ENCODE measurements around the gene SEC14L5. TPM values are rescaled to one million over a fixed set of nuclear protein-coding genes. Genes with fewer than 3 reads are reported as not detected.

Gene SEC14L5
- total RNA-seq, 1 experiment from 2014 or later = 0.27 TPM

DNA sequence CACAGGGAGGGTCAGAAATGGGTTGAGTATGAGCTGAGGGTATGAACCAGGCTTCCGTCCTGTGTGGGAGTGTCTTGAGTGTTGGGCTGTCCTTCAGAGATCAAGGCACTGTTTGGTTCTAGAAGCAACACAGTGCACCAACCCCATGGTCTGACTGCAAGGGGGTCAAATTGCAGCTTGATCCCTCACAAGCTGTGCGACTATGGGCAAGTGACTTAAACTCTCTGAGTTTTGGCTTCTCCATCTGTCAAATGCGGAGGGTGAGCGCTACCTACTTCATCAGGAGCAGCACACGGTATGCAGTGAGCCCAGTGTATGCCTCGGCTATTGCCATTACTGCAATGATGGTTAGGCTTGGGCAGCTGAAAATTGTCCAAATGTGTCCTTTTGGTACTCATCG, 21.0 kb downstream of the SEC14L5 start:
- no peak overlapping the region for H3K27ac ChIP-seq (ENCODE audit: low read depth, low read length)
- RAD21 ChIA-PET (ENCODE audit: low non-redundant PET in 1 of 2, low total read pairs in 2 of 2, uncharacterized antibody in 2 of 2, unreplicated experiment in 2 of 2) = no interaction called here
- no peak overlapping the region for H3K4me3 ChIP-seq (replicated peaks in 1 of 2; ENCODE audit: low read depth in 1 of 2, low read length in 2 of 2)
- H3K9me3 ChIP-seq (ENCODE audit: control insufficient read depth in 1 of 2, insufficient read depth in 1 of 2, low read depth in 1 of 2, low read length in 2 of 2) = no peaks in the 10 kb centered on the region
- no peak overlapping the region for H2AFZ ChIP-seq (ENCODE audit: low read depth, low read length, poor library complexity, severe bottlenecking)
- H3K4me2 ChIP-seq (ENCODE audit: low read length) = no peak overlapping the region
- H3K27me3 ChIP-seq (ENCODE audit: insufficient read depth, low read length) = no peaks in the 10 kb centered on the region
- intact Hi-C loops (cut with micrococcal nuclease) = no loop called here
- CTCF ChIA-PET = no interaction called here
- POLR2A ChIA-PET = no interaction called here
- H3K36me3 ChIP-seq (ENCODE audit: control insufficient read depth in 1 of 2, insufficient read depth in 2 of 2, low read length in 2 of 2) = no peaks in the 10 kb centered on the region
- BruUV-seq (replicated peaks) = no TSS peak
- ATAC-seq (no peak), DNase-seq (ENCODE audit: low read depth, low spot score) (no peak)
- H3K79me2 ChIP-seq (ENCODE audit: insufficient read depth, low read length) = no peaks in the 10 kb centered on the region
- no peak overlapping the region for H3K9ac ChIP-seq (ENCODE audit: low read length)
- TF ChIP-seq SIN3A (IDR thresholded peaks at IDR 0.05; ENCODE audit: low read depth) = no peak
- TF ChIP-seq ZNF274 (IDR thresholded peaks at IDR 0.05; ENCODE audit: low read depth, low read length) = no peak
- TF ChIP-seq ELF1 (IDR thresholded peaks at IDR 0.05; ENCODE audit: borderline replicate concordance, low read depth) = no peak
- TF ChIP-seq JUND (IDR thresholded peaks at IDR 0.05) = no peak
- no peak for TF ChIP-seq SP1 (IDR thresholded peaks at IDR 0.05; ENCODE audit: low read depth)
- no peak for TF ChIP-seq CTCF (IDR thresholded peaks at IDR 0.05 in 2 of 3, conservative IDR thresholded peaks at IDR 0.05 in 1 of 3; ENCODE audit: borderline replicate concordance in 1 of 3, insufficient read depth in 1 of 3, low read depth in 2 of 3, low read length in 2 of 3)
- TF ChIP-seq ZFX (IDR thresholded peaks at IDR 0.05) = no peak
- TF ChIP-seq RAD21 (IDR thresholded peaks at IDR 0.05; ENCODE audit: low read depth) = no peak
- TF ChIP-seq ATF3 (IDR thresholded peaks at IDR 0.05) = no peak
- no peak for TF ChIP-seq FOSL1 (IDR thresholded peaks at IDR 0.05; ENCODE audit: low read depth)
- TF ChIP-seq TCF7L2 (IDR thresholded peaks at IDR 0.05; ENCODE audit: borderline replicate concordance, extremely low read depth, insufficient read depth, insufficient read length) = no peak
- TF ChIP-seq, protein P1, sequence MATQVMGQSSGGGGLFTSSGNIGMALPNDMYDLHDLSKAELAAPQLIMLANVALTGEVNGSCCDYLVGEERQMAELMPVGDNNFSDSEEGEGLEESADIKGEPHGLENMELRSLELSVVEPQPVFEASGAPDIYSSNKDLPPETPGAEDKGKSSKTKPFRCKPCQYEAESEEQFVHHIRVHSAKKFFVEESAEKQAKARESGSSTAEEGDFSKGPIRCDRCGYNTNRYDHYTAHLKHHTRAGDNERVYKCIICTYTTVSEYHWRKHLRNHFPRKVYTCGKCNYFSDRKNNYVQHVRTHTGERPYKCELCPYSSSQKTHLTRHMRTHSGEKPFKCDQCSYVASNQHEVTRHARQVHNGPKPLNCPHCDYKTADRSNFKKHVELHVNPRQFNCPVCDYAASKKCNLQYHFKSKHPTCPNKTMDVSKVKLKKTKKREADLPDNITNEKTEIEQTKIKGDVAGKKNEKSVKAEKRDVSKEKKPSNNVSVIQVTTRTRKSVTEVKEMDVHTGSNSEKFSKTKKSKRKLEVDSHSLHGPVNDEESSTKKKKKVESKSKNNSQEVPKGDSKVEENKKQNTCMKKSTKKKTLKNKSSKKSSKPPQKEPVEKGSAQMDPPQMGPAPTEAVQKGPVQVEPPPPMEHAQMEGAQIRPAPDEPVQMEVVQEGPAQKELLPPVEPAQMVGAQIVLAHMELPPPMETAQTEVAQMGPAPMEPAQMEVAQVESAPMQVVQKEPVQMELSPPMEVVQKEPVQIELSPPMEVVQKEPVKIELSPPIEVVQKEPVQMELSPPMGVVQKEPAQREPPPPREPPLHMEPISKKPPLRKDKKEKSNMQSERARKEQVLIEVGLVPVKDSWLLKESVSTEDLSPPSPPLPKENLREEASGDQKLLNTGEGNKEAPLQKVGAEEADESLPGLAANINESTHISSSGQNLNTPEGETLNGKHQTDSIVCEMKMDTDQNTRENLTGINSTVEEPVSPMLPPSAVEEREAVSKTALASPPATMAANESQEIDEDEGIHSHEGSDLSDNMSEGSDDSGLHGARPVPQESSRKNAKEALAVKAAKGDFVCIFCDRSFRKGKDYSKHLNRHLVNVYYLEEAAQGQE (IDR thresholded peaks at IDR 0.05; ENCODE audit: low read depth) = no peak
- no peak for TF ChIP-seq CBX3 (IDR thresholded peaks at IDR 0.05; ENCODE audit: low read depth)
- no peak for TF ChIP-seq EGR1 (IDR thresholded peaks at IDR 0.05; ENCODE audit: low read depth)
- TF ChIP-seq POLR2AphosphoS5 (IDR thresholded peaks at IDR 0.05; ENCODE audit: low read depth, low read length) = no peak
- TF ChIP-seq SRF (IDR thresholded peaks at IDR 0.05; ENCODE audit: low read depth) = no peak
- H3K4me1 ChIP-seq (ENCODE audit: control insufficient read depth in 1 of 2, insufficient read depth in 2 of 2, low read length in 2 of 2) = no peaks in the 10 kb centered on the region
- H3K9me2 ChIP-seq (ENCODE audit: insufficient read depth) = no peaks in the 10 kb centered on the region
- no peaks in the 10 kb centered on the region for H4K20me1 ChIP-seq (ENCODE audit: insufficient read depth)
